SK-N-MC (cell line): Measurements from ENCODE around the gene SRP9.

Experiments
- DNase-seq: peaks from one replicate; pipeline ENCODE4 v3.0.0-alpha.2; 2011; ENCODE audit warnings: low read depth, low spot score
- H3K27ac ChIP-seq: fragments of 200-600 bp; sonication (generic); 2 replicates; pipeline ENCODE4 v1.5.1; 2016; ENCODE audit warnings: mixed run types
- H3K36me3 ChIP-seq: fragments of 200-600 bp; sonication (generic); 2 replicates; pipeline ENCODE4 v1.6.1; 2017; ENCODE audit warnings: antibody characterized with exemption, low read length, mixed read lengths; ENCODE audit not compliant: insufficient read depth
- H3K4me3 ChIP-seq: fragments of 200-600 bp; sonication (generic); 2 replicates; pipeline ENCODE4 v1.5.1; 2016
- H3K9ac ChIP-seq: fragments of 200-600 bp; sonication (generic); 2 replicates; pipeline ENCODE4 v1.8.0; 2017; ENCODE audit warnings: mixed run types, mixed read lengths; ENCODE audit not compliant: insufficient read length
- H3K9me3 ChIP-seq: fragments of 200-600 bp; sonication (generic); 2 replicates; pipeline ENCODE4 v1.6.1; 2017; ENCODE audit warnings: low read depth, mild to moderate bottlenecking, antibody characterized with exemption, low read length, moderate library complexity, mixed read lengths
- FOXP2 ChIP-seq: optimal IDR thresholded peaks from 2 replicates; pipeline ENCODE3; 2011; ENCODE audit warnings: mild to moderate bottlenecking, moderate library complexity; ENCODE audit not compliant: insufficient read depth; ENCODE audit errors: extremely low read length, control extremely low read depth

Gene SRP9

DNA sequence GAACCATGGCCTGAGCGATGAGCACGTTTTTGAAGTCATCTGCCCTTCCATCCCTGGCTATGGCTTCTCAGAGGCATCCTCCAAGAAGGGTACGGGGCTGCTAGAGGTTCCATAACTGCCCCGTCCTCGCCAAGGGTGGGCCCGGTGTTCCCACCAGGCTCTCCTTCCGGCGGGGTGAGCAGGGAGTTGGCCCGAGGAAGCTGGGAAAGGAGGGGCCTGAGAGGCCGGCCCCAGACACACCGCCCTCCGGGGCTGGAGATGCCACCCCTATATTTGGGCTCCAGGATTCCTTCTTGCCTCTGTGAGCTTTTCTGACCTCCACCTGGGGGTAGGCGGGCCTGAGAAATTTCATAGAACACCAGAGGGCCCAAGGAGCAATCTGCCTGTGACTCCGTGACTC is 61.2 kb downstream of the SRP9 start:
- Histone ChIP-seq H3K36me3 (no peaks in the 10 kb centered on the region), H3K9me3 (no peaks in the 10 kb centered on the region), H3K9ac (no peak overlapping the region), H3K27ac (no peak overlapping the region), H3K4me3 (no peak overlapping the region)
- TF ChIP-seq FOXP2, result no peak
- DNase-seq, result no peak
